Mesothelial cell of epicardium (in vitro differentiated cells): ENCODE data around the gene PRSS56. TPM values are rescaled to one million over a fixed set of nuclear protein-coding genes. Genes with fewer than 3 reads are reported as not detected.

ENCODE experiments used
- DNase-seq, 2 experiments: peaks; one replicate each; pipeline ENCODE4 v3.0.0; 2021; ENCODE audit warnings: low spot score in 2 of 2; ENCODE audit not compliant: unreplicated experiment in 2 of 2
- H3K27ac Mint-ChIP-seq: 2 replicates; pipeline ENCODE4 v1.8.0; 2021; ENCODE audit warnings: mixed read lengths
- H3K27me3 Mint-ChIP-seq: 2 replicates; pipeline ENCODE4 v1.8.0; 2021; ENCODE audit warnings: low read depth, mixed read lengths
- H3K36me3 Mint-ChIP-seq: 2 replicates; pipeline ENCODE4 v1.8.0; 2021; ENCODE audit warnings: mixed read lengths
- H3K4me1 Mint-ChIP-seq: 2 replicates; pipeline ENCODE4 v1.8.0; 2021; ENCODE audit warnings: mixed read lengths
- H3K4me3 Mint-ChIP-seq: 2 replicates; pipeline ENCODE4 v1.8.0; 2021; ENCODE audit warnings: mild to moderate bottlenecking, moderate library complexity, mixed read lengths
- H3K9me3 Mint-ChIP-seq: 2 replicates; pipeline ENCODE4 v1.8.0; 2021; ENCODE audit warnings: mixed read lengths
- CTCF ChIP-seq: fragments of 200-600 bp; sonication (generic); IDR thresholded peaks from one replicate; pipeline ENCODE4 v1.5.0; 2021; ENCODE audit warnings: antibody characterized with exemption; ENCODE audit not compliant: unreplicated experiment
- total RNA-seq: library from RNA; stranded (reverse); gene quantifications from 3 replicates; pipeline ENCODE4 v1.2.1, GENCODE V29; 2021

Gene PRSS56
- total RNA-seq, 1 donor from 2014 or later: not detected

GRCh38 chr2:232523402-232523681, 3.2 kb downstream of the PRSS56 start:
- H3K27ac Mint-ChIP-seq: no peak overlapping the region
- H3K4me1 Mint-ChIP-seq: peaks cover 7% of the 10 kb centered on the region
- no peaks in the 10 kb centered on the region for H3K9me3 Mint-ChIP-seq
- no peak overlapping the region for H3K4me3 Mint-ChIP-seq
- no peaks in the 10 kb centered on the region for H3K36me3 Mint-ChIP-seq
- TF ChIP-seq CTCF: no peak
- no peak for DNase-seq
- peaks cover 75% of the 10 kb centered on the region for H3K27me3 Mint-ChIP-seq

- no peak for DNase-seq
- Mint-ChIP-seq H3K27ac (no peak overlapping the region), H3K9me3 (no peaks in the 10 kb centered on the region), H3K27me3 (peaks cover 75% of the 10 kb centered on the region), H3K36me3 (no peaks in the 10 kb centered on the region), H3K4me1 (peaks cover 4% of the 10 kb centered on the region), H3K4me3 (peak overlapping the region; percentile 38)
- TF ChIP-seq CTCF: no peak
These were observed 3.8 kb downstream of the PRSS56 start for GRCh38 chr2:232523682-232524597.

- Mint-ChIP-seq H3K36me3 (no peaks in the 10 kb centered on the region), H3K27ac (no peak overlapping the region), H3K4me3 (no peak overlapping the region), H3K27me3 (peaks cover 76% of the 10 kb centered on the region), H3K9me3 (no peaks in the 10 kb centered on the region), H3K4me1 (peaks cover 4% of the 10 kb centered on the region)
- no peak for DNase-seq
- TF ChIP-seq CTCF: no peak
These were observed 4.6 kb downstream of the PRSS56 start for GRCh38 chr2:232524771-232525170.

GRCh38 chr2:232525199-232525598, 5.0 kb downstream of the PRSS56 start:
- Mint-ChIP-seq H3K4me3 (no peak overlapping the region), H3K27me3 (peaks cover 74% of the 10 kb centered on the region)
- no peak for TF ChIP-seq CTCF

GRCh38 chr2:232525791-232526371, 5.7 kb downstream of the PRSS56 start, which contains the start of gene CHRND:
Gene CHRND (plus strand): TSS chr2:232526160. CDS start chr2:232526216, 56 bp downstream.
- no peaks in the 10 kb centered on the region for H3K9me3 Mint-ChIP-seq
- no peak within 1 kb of the TSS for H3K4me3 Mint-ChIP-seq
- no peak within 1 kb of the TSS for H3K27ac Mint-ChIP-seq
- H3K4me1 Mint-ChIP-seq: peaks cover 4% of the 10 kb centered on the region
- no peak for TF ChIP-seq CTCF
- DNase-seq: no peak
- peaks cover 70% of the 10 kb centered on the region for H3K27me3 Mint-ChIP-seq
- H3K36me3 Mint-ChIP-seq: no peaks in the 10 kb centered on the region

More at GRCh38 chr2:232525199-232525598, 5.0 kb downstream of the PRSS56 start:
- no peak for DNase-seq
- Mint-ChIP-seq H3K9me3 (no peaks in the 10 kb centered on the region), H3K36me3 (no peaks in the 10 kb centered on the region), H3K4me1 (peaks cover 4% of the 10 kb centered on the region), H3K27ac (no peak overlapping the region)
